HG03097 (cell line): ENCODE results near the gene JPT1.

Experiments
- ATAC-seq: cut with Tn5 transposase; IDR thresholded peaks from one replicate; pipeline ENCODE4 v1.9.1; 2021; ENCODE audit not compliant: unreplicated experiment, low FRiP score

JPT1 gene

DNA sequence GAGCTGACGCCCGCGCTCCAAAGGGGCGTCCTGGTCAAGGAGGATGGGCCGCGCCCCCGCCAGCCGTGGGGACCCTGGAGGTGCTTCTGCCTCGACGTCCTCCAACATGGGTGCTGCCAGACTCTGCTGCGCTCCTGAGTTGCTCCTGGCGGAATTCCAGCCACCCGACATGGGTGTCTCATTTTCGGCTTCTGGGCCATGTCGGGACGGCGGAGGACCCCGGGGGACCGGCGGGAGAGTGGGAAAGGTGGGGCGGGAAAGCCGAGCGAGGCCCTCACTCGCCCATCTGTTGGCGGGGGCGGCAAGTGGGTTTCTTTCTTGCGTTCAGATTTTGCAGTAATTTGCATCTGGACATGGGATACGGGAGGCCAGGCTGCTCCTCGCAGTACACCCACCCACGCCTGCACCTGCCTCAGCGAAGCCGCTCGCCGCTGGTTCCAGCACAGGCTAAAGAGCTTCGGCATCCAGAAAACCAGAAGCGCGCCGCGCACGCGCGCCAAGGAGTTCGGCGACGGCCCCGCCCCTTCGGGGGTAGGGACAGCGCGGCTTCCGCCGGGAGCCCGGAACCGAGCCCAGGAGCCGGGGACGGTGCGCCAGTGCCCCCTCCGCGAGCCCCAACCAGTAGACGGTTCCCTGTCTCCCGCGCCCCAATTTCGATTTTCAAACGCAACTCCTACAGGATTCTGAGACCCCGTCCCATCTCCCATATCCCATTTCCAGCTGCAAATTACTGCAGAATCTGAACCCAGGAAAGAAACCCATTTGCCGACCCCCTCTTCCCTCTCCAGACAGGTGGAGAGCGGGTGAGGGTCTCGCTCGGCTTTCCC lies 44.7 kb downstream of the JPT1 start, which contains the start of gene ARMC7:
ARMC7 (plus strand) TSS at position 563 of the 827 bp plus-strand sequence. CDS start 320 bp downstream, outside the sequence.
- peak; percentile 61 for ATAC-seq

DNA sequence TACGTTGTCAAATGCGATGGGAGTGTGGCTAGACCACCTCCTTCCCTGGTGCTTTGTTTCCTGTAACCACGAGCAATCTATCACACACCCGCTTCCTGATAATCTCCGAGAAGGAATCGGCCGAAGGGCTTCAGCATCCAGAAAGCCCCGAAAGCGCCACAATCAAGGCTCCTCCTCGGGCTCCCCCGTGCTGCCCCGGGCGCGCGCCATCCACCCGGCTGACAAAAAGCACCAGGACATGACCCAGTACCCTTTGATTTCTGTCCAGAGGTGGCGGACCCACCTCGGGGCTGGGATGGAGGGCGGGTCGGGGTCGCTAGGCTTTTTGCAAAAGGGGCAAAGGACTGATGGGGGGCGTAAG lies 45.3 kb downstream of the JPT1 start:
- no peak for ATAC-seq

DNA sequence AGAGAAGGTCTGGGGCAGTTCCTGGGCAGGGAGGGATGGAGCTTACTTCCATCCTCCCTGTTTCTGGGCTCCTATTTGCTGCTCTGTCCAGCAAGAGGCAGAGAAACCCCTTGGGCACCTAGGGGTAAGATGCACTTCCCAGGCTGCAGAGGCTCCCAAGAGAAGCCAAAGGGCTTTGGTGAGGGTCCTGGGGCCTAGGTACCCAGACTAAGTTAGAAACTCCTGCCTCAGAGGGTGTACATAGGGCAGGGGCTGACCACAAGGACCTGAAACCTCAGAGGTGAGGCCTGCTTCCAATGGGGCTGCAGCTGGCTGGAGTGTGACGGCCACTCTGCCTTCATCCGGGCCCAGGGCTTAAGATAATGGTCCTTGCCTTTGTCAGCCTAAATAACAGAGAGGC lies 46.1 kb downstream of the JPT1 start:
- ATAC-seq: no peak

DNA sequence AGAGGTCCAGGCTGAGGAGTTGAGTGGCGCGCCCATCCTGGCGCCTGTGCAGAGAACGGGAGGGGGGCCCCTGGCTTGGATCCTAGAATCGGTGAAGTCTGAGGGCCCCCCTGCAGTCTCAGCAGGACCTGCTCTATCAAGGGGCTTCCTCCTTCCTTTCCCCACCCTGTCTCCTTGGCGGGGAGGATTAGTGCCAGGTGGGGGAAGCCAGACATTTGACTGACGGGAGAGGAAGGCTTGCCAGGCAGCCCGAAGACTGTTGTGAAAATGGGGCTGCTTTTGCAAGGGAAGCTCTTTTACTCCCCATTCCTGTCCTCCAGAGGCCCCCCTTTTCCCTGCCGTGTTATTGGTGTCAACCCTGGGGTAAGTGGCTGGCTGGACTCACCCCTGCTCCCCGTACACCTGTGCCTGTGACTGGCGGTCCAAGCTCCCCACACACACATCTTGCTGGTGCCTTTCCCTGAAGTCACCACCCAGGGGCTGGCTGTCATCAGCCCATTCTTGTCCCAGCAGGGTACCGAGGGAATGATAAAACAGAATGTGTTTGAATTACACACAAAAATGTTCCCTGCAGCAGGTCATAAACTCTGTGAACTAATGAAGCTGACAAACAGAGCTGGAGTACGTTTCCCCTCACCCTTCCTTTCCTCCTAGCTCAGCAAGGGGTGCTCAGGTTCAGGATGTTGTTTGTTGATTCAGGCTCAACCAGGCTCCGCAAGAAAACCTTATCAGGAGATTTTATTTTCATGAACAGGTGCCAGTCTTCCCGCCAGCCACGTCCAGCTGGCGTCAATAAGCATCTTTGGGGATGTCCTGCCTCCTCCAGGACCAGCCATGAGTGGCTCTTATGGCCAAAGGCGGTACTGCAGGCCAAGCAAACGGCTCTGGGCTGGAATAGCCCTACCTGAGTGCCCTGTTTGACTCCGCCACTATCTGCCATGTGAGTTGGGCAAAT lies 48.9 kb downstream of the JPT1 start:
- ATAC-seq: no peak

DNA sequence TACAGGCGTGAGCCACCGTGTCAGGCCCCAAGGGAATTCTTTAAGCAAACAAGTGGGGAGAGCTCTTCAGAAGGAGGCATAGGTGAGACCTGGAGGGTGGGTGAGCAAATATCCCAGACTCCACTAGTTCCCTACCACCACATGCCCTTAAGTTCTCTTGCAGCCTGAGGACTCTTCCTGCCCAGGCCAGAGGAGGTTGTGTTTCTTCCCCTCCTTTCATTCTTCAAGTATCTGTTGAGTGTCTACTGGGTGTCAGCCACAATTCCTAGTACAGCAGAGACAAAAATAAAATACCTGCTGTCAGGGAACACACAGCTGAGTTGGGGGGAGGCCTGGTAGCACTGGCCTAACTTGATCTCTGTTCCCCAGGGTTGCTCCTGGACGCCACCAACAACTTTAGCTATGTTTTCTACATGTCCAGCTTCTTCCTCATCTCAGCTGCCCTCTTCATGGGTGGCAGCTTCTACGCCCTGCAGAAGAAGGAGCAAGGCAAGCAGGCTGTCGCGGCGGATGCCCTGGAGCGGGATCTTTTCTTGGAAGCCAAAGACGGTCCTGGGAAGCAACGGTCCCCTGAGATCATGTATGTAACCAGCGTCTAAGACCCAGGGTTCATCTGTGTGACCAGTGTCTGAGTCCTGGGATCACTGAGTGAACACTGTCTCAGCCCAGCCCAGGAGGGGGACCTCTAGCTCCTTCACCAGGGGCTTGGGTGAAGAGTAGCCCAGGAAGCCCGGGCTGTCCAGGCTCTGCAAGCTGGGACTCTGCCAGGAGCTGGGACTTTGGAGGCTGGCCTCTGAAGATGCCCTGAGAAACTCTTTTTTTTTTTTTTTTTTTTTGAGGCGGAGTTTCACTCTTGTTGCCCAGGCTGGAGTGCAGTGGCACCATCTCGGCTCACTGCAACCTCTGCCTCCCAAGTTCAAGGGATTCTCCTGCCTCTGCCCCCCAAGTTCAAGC lies 50.4 kb downstream of the JPT1 start:
- no peak for ATAC-seq

DNA sequence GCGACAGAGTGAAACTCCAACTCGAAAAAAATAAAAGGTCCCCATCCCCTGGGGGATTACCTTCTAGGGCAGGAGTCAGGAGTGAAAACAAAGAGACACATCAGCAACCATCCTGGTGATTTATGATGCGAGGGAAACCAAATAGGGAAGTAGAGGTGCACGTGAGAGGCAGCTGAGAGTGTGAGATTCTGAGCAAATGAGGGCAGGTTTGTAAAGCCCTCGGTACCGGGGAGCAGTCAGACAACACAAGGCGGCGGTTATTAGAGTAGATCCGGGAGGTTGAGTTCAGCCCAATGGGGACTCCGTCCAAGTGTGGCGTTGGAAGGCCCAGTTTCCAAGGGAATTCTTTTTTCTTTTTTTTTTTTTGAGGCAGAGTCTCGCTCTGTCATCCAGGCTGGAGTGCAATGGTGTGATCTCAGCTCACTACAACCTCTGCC lies 51.9 kb downstream of the JPT1 start:
- no peak for ATAC-seq

DNA sequence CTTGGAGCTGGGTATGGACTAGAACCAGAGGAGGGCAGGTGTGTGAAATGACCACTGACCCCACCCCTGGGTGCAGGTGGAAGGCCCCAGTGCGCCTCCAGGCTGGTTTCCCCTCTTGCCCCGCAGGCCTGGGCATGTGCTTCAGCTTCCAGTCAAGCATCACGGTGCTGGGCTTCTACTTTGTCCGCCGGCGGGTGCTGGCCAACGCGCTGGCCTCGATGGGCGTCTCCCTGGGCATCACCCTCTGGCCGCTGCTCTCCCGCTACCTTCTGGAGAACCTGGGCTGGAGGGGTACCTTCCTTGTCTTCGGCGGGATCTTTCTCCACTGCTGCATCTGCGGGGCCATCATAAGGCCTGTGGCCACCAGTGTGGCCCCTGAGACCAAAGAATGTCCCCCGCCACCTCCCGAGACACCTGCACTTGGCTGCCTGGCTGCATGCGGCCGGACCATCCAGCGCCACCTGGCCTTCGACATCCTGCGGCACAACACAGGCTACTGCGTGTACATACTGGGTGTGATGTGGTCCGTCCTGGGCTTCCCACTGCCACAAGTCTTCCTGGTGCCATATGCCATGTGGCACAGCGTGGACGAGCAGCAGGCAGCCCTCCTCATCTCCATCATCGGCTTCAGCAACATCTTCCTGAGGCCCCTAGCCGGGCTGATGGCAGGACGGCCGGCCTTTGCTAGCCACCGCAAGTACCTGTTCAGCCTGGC lies 54.3 kb downstream of the JPT1 start:
- no peak for ATAC-seq

DNA sequence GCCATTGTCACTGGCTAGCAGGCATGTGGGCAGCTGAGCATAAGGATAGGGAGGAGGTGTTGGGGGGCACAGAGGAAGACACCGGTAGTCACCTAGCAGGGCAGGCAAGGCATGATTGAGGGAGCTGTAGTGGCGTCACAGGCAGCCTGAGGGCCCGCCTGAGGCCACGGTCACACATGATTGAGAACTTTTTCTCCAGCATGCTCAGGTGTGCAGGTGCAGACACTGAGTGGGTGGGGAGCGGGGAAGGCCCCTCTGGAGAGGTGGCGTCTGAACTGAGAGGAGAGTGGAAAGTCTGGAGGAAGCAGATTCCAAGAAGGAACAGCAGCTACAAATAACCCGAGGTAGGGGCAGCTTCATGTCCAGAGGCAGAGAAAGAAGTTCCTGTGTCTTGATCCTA lies 55.5 kb downstream of the JPT1 start:
- ATAC-seq: no peak

DNA sequence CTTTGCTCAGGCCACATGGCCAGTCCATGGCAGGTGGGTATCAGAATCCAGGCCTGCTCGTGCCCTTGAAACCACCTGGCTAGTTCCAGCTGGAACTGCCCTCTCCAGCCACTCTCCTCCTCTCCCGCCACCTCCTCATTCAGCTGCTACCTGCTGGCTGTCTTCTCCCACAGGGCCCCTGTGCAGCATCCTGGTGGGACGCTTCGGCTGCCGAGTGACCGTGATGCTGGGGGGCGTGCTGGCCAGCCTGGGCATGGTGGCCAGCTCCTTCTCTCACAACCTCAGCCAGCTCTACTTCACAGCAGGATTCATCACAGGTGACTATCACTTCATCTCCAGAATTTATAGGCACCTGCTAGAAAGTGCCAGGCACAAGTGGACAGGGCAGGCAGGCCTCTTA lies 56.4 kb downstream of the JPT1 start:
- no peak for ATAC-seq

DNA sequence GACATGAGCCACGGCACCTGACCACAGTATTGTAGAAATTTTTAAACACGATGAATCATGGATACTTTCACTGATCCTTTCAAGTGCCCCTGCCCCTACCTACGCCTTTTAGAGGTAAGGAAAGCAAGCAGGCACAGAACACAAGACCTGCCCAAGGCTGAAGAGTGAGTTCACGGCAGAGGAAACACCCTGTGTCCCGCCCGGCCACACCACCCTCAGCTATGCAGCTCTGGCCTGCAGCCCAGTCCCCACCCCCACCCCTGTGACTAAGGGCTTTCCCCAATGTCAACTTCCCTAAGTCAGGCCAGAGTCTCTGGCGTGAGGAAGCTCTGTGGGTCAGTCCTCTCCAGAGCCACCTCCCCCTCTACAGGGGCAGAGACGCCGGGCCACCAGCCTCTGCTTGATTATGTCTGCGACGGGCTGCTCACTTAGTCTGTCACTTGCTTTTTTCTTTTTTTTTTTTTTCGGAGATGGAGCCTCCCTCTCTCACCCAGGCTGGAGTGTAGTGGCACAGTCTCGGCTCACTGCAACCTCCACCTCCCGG lies 58.2 kb downstream of the JPT1 start:
- no peak for ATAC-seq

DNA sequence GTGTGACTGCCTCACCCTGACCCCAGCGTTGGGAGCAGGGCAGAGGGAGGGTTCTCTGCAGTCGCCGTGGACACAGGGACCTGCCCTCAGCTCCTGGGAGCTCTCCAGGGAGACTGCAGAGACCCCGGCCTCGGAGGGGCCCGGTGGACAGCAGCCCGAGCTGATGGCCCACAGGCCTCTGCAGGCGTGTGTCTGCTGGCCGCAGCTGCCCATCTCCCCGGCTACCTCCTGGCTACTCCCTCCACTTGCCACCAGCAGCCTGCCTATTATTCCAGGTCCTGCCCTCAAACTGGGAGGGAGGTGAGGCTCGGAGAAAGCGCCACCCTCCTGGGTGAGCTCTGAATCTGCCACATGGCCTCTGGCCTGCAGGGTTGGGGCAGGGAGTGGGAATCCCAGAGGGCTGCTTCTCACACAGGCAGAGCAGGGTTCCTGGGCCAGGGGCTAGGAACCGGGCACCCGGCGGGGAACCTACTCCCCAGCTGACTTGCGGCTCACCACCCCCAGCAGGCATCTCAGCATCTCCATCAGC lies 59.4 kb downstream of the JPT1 start:
- no peak for ATAC-seq

DNA sequence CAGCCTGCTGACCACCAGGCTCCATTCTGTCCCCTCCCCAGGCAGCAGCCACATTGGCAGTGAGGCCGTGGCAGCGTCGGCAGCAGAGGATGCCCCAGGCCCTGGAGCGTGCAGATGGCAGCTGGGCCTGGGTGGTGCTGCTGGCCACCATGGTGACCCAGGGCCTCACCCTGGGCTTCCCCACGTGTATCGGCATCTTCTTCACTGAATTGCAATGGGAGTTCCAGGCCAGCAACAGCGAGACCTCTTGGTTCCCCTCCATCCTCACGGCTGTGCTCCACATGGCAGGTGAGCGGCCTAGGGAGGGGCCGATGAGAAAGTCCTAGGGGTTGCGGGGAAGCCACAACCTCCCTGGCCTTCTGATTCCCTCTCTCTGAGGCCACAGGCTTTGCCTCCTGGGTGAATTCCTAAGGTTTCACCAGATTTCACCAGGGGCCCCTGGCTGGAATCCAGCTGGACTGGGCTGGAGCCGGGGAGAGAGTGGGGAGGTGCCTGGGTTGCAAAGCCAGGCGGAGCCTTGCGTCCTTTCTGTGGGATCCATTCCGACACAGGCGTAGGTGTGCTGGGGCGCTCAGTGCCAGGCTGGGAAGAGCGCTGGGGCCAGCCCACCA lies 60.7 kb downstream of the JPT1 start:
- no peak for ATAC-seq

DNA sequence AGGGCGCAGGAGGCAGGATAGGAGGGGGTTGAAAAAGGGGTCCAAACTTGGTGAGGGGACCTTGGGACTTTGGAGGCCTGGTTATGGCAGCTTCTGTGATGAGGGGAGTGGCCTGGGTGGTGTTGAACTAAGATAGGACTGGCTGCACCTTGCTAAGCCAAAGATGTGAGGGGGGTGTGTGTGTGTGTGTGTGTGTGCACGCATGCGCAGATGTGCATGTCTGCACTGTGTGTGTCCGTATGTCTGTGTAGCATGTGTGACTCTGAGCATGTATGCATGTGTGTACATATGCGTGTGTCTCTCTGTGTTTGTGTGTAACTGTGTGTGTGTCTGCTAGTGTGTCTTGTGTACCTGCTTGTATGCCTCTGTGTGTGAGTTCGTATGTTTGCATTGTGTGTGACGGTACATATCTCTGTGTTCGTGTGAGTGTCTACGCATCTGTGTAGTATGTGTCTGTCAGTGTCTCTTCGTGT lies 62.4 kb downstream of the JPT1 start:
- no peak for ATAC-seq

DNA sequence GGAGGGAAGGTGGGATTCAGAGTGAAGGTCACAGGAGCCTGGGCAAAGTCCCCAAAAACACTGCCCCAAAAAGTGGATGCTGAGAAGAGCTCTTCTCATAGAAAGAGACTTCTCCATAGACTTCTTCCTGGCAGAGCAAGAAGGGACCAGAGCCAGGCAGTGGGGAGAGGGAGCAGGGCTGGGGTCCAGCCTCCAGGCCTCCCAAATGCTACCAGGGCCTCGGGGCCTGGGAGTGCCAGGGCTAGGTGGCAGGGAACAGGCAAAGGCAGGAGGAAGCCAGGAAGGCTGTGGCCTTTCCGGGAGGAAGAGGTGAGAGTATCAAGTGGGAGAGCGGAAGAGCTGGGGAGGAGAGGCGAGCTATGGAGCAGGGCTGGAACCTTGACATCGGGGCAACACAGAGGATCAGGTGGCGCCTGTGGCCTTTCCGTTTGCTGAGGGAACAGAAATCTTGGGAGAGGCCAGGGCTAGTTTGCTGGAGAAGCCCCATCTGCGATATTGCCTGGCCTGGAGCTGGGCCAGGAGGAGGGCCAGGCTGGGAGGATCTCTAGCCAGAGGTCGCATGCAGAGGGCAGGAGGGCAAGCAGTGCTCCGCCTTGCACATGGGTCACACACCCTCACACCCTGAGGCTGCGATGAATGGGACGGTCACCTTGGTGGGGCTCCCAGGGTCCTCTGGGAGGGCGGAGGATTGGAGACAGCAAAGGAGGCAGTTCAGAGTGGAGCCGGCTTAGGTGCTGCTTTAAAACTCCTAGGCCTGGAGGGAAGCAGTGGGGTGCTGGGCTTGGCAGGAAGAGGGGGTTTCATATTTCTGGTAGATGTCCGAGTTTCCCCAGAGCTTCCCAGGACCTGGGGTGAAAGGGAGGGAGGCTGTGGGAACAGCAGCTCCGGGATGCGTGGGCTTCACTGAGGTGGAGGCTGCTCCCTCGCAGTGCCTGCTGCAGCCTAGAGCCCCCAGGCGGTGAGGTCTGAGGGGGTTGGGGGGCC lies 63.1 kb downstream of the JPT1 start:
- ATAC-seq: no peak

DNA sequence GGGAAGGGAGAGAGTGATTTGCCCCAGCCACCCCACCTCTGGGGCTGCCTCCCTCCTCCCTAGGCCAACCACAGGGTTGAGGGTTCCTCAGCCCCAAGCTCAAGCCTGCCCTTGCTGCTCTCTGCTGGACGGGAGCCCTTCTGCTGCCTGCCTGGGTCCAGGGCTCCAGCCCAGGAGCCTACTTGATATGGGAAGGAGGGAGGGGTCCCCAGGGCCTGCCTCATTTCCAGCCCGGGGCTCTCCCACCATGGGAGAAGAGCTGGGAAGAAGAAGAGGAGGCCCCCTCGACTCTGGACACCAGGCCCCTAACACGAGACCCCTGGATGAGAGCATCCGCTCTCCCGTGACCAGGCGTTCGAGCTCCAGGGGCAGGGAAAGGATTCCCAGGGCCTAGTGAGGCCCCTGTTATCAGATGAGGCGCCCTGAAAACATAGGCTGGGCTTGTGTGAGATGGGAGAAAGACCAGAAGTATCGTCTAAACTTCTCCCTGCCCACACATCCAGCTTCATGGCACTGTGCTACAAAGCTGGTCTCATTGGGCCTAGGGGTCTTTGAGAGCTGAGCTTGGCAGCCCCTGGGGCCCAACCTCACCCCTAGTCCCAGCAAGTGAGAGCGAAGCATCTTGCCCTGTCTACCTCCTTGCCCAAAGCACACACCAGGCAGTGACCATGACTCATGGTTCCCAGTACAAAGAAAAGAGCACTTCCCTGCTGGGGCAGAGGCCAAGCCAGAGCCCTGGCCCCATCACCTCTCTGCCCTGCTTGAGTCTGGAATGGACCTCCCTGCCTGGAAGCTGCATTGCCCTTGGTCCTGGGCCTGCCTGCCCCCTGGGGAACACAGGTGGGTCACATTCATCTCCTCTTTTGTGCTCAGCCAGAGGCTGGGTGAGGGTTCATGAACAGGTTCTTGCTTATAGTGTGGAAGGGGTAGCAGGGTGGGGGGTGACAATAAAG lies 65.6 kb downstream of the JPT1 start:
- ATAC-seq: no peak
